Measurements from ENCODE around the gene POLR3E.

GRCh38 chr16:22336581-22336980, 39.4 kb downstream of the POLR3E start:
- TF ChIP-seq POLR2A (IDR thresholded peaks at IDR 0.05) (no peak), CTCF (IDR thresholded peaks at IDR 0.05) (no peak)
